ENCODE results near the gene INSYN2B. TPM values are rescaled to one million over a fixed set of nuclear protein-coding genes. Genes with fewer than 3 reads are reported as not detected.

The INSYN2B gene
- total and polyA plus RNA-seq, 2 of the 8 experiments (the other 6 are each of a cell fraction or from before 2014, with no cell fraction given) = not detected

DNA sequence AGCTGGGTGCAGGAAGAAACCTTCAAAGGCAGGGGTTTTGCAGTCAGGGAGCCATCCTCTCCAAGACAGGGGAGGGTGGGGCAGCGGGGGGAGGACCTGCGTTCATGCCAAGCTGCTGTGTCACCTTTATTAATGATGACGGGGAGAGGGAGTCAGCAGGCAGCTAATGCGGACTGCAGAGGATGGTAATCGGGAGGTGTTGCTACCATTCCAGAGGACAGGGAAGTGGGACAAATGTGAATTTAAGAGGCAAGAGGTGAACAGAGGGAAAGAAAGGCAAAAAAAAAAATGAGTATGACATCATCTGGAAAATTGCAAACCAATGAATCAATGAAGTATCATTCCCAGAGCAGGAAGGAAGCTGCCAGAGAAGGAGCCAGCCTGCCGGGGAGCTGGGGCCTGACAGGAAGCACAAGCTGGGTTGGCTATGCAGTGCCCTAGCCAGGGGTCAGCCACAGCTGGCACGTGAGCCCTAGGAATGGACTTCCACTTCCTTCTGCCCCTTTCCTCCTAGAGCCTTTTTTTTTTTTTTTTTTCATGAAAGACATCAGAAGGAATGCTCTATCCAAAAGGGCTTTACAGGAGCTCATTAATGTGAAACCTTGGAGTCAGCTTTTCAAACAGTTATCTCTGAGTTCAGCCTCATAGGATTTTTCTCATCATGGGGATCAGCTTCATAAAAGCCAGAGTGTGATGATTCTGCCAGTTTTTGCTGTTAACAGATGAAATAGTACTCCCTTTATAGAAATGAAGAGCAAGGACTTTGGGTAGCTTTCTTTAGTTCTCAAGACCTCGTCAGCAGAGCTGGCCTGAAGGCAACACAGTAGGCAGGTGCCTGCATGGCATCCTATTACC, 9.2 kb downstream of the INSYN2B start:
- POLR2A ChIA-PET (ENCODE audit: partially characterized antibody) = interaction anchor here (0.7 kb wide), 2 partner anchors 10 to 64 kb away, joined by 3 read pairs; partner anchors contain the start of gene INSYN2B
- H3K23me2 ChIP-seq (ENCODE audit: low read depth, low read length) = no peaks in the 10 kb centered on the region
- H2BK12ac ChIP-seq (ENCODE audit: low read depth, low read length) = no peak overlapping the region
- no peak overlapping the region for H3K4ac ChIP-seq (replicated peaks; ENCODE audit: insufficient read length, low read depth, low read length)
- H3K79me2 ChIP-seq (ENCODE audit: control insufficient read depth in 1 of 2, insufficient read depth in 2 of 2, low read length in 2 of 2) = no peaks in the 10 kb centered on the region
- no peaks in the 10 kb centered on the region for H3K79me1 ChIP-seq (ENCODE audit: low read depth, low read length)
- H3K4me3 ChIP-seq (ENCODE audit: extremely low read depth in 1 of 4, insufficient read depth in 2 of 4, low read depth in 3 of 4, low read length in 4 of 4) = no peak overlapping the region
- no peak overlapping the region for H3K23ac ChIP-seq (ENCODE audit: insufficient read length)
- H3K4me1 ChIP-seq (replicated peaks in 1 of 4; ENCODE audit: control insufficient read depth in 3 of 4, insufficient read depth in 4 of 4, low read length in 3 of 4) = peaks cover 0 to 4% (median 0%) of the 10 kb centered on the region in 4 experiments; a peak in 3 of 7 replicates
- H4K8ac ChIP-seq (ENCODE audit: extremely low read depth, insufficient read depth, low read length) = no peak overlapping the region
- H3K27me3 ChIP-seq (replicated peaks in 1 of 4; ENCODE audit: control insufficient read depth in 3 of 4, extremely low read depth in 1 of 4, insufficient read depth in 3 of 4, low read length in 3 of 4) = peaks cover 0 to under 1% (median 0%) of the 10 kb centered on the region in 4 experiments; a peak in 3 of 7 replicates
- no peak overlapping the region for H3K27ac ChIP-seq (ENCODE audit: low read depth, low read length)
- H4K91ac ChIP-seq (replicated peaks; ENCODE audit: insufficient read length, low read length) = no peak overlapping the region
- no peaks in the 10 kb centered on the region for H3K36me3 ChIP-seq (ENCODE audit: control insufficient read depth in 2 of 4, insufficient read depth in 4 of 4, low read length in 3 of 4)
- H3K9ac ChIP-seq (replicated peaks in 1 of 4; ENCODE audit: extremely low read depth in 1 of 4, low read depth in 3 of 4, low read length in 3 of 4) = no peak overlapping the region
- no peak overlapping the region for H3K4me2 ChIP-seq (ENCODE audit: insufficient read depth in 1 of 2, low read depth in 2 of 2, low read length in 2 of 2)
- H2AK5ac ChIP-seq (ENCODE audit: low read depth, low read length) = no peak overlapping the region
- H3K14ac ChIP-seq (ENCODE audit: insufficient read length) = no peak overlapping the region
- DNase-seq (ENCODE audit: low read depth in 1 of 2, low spot score in 2 of 2) (no peak), FAIRE-seq (no peak)
- no peaks in the 10 kb centered on the region for H3K9me3 ChIP-seq (ENCODE audit: insufficient read depth in 2 of 2, low read depth in 1 of 2, low read length in 1 of 2)
- H3K56ac ChIP-seq (replicated peaks; ENCODE audit: insufficient read length, low read depth, low read length) = no peak overlapping the region
- no peak overlapping the region for H2AFZ ChIP-seq (ENCODE audit: low read length)
- H3K18ac ChIP-seq (ENCODE audit: extremely low read depth, low read length) = no peak overlapping the region
- no peak overlapping the region for H2BK20ac ChIP-seq (ENCODE audit: low read length)
- H4K20me1 ChIP-seq (replicated peaks in 1 of 2; ENCODE audit: control insufficient read depth in 1 of 2, insufficient read depth in 2 of 2, low read length in 2 of 2) = no peaks in the 10 kb centered on the region
- CTCF ChIA-PET (ENCODE audit: partially characterized antibody) = interaction anchor here (0.6 to 3.0 kb wide), 12 partner anchors 9 to 433 kb away, joined by 3 to 25 read pairs (median 4); partner anchors contain the start of gene INSYN2B
- no peak overlapping the region for H2BK120ac ChIP-seq (replicated peaks; ENCODE audit: low read depth, low read length)
- H2BK15ac ChIP-seq (ENCODE audit: low read length) = no peak overlapping the region
- WGBS, 2 experiments (ENCODE audit: extremely low coverage in 1 of 2, insufficient coverage in 1 of 2, insufficient read length in 1 of 2, insufficient replicate concordance in 2 of 2, low coverage in 1 of 2, low lambda C conversion rate in 2 of 2, missing lambda C conversion rate in 1 of 2) = 61% methylated on average over 8 of the region's 8 CpGs; no CpG with 5 or more reads in 1 of the 2 experiments
- no peak overlapping the region for H2BK5ac ChIP-seq (ENCODE audit: low read depth, low read length)
- no peak overlapping the region for H4K5ac ChIP-seq (ENCODE audit: insufficient read length, low read depth, low read length)
- TF ChIP-seq SIX5 (IDR thresholded peaks at IDR 0.05; ENCODE audit: low read depth, low read length) (no peak), EGR1 (IDR thresholded peaks at IDR 0.05; ENCODE audit: borderline replicate concordance, low read depth, low read length) (no peak), TAF7 (optimal IDR thresholded peaks at IDR 0.05; ENCODE audit: borderline replicate concordance, low read depth, low read length) (no peak), BACH1 (IDR thresholded peaks at IDR 0.05; ENCODE audit: low read length) (no peak), JUN (IDR thresholded peaks at IDR 0.05; ENCODE audit: low read depth, low read length) (no peak), CBX5 (IDR thresholded peaks at IDR 0.05; ENCODE audit: low read depth, low read length) (no peak), SIN3A (conservative IDR thresholded peaks at IDR 0.05 in 1 of 2, IDR thresholded peaks at IDR 0.05 in 1 of 2; ENCODE audit: low read depth in 1 of 2, low read length in 2 of 2) (no peak), NRF1 (IDR thresholded peaks at IDR 0.05; ENCODE audit: low read depth, low read length) (no peak)
- TF ChIP-seq, protein P1, sequence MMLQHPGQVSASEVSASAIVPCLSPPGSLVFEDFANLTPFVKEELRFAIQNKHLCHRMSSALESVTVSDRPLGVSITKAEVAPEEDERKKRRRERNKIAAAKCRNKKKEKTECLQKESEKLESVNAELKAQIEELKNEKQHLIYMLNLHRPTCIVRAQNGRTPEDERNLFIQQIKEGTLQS (IDR thresholded peaks at IDR 0.05; ENCODE audit: insufficient read depth, low read depth, low read length) = no peak
